IMR-90 (cell line): ENCODE data around the gene ZNF385D. TPM values are rescaled to one million over a fixed set of nuclear protein-coding genes. Genes with fewer than 3 reads are reported as not detected.

ENCODE experiments used
- ATAC-seq: fragments of 200-7000 bp; cut with Tn5 transposase; 2 replicates; pipeline ENCODE4 v1.9.1; 2020; ENCODE audit warnings: low read depth, mild to moderate bottlenecking, moderate library complexity
- BruUV-seq: library from RNA; stranded (reverse); fragments of 400-500 nt; replicated peaks from 2 replicates; lab custom pipeline; 2021; lab: Mats Ljungman, UMichigan
- CTCF ChIA-PET: fragments of 300-600 bp; formaldehyde crosslinking; extraction: SDS; loops from one replicate; lab custom pipeline; 2021; ENCODE audit warnings: antibody characterized with exemption; lab: Yijun Ruan, JAX
- POLR2A ChIA-PET: fragments of 300-600 bp; sonication (Branson Sonifier 250); formaldehyde crosslinking; loops from one replicate; lab custom pipeline; 2022; ENCODE audit warnings: antibody characterized with exemption; ENCODE audit not compliant: unreplicated experiment; lab: Charles Lee
- DNase-seq: peaks from one replicate; pipeline ENCODE4 v3.0.0; 2013
- H2AFZ ChIP-seq: replicated peaks from 2 replicates; pipeline ENCODE3; 2013; ENCODE audit warnings: low read length, mild to moderate bottlenecking; ENCODE audit not compliant: poor library complexity
- H2AK5ac ChIP-seq: 2 replicates; pipeline ENCODE4 v1.6.1; 2013; ENCODE audit warnings: low read depth, low read length, inconsistent platforms
- H2AK9ac ChIP-seq: replicated peaks from 2 replicates; pipeline ENCODE3; 2013; ENCODE audit warnings: mild to moderate bottlenecking, low read depth, low read length, moderate library complexity; ENCODE audit not compliant: poor library complexity
- H2BK120ac ChIP-seq: 2 replicates; pipeline ENCODE4 v1.6.1; 2013; ENCODE audit warnings: low read depth, low read length, inconsistent platforms
- H2BK15ac ChIP-seq: 3 replicates; pipeline ENCODE4 v1.6.1; 2013; ENCODE audit warnings: low read depth, low read length, inconsistent platforms
- H2BK20ac ChIP-seq: 2 replicates; pipeline ENCODE4 v1.6.1; 2013; ENCODE audit warnings: low read depth, mild to moderate bottlenecking, inconsistent platforms, low read length, moderate library complexity
- H2BK5ac ChIP-seq: 2 replicates; pipeline ENCODE4 v1.6.1; 2013; ENCODE audit warnings: mild to moderate bottlenecking, low read depth, low read length, inconsistent platforms; ENCODE audit not compliant: poor library complexity, severe bottlenecking
- H3K14ac ChIP-seq: replicated peaks from 2 replicates; pipeline ENCODE4 v1.6.1; 2013; ENCODE audit warnings: low read depth, low read length, inconsistent platforms
- H3K18ac ChIP-seq: 2 replicates; pipeline ENCODE4 v1.6.1; 2013; ENCODE audit warnings: low read depth, low read length, control low read depth
- H3K23ac ChIP-seq: 2 replicates; pipeline ENCODE4 v1.6.1; 2013; ENCODE audit warnings: low read depth, low read length, inconsistent platforms
- H3K27ac ChIP-seq: 2 replicates; pipeline ENCODE4 v1.5.1; 2013; ENCODE audit warnings: mild to moderate bottlenecking, control low read depth, low read length; ENCODE audit not compliant: insufficient read depth
- H3K27me3 ChIP-seq: 2 replicates; pipeline ENCODE4 v1.6.1; 2013; ENCODE audit warnings: low read length; ENCODE audit not compliant: control insufficient read depth, insufficient read depth
- H3K36me3 ChIP-seq: 2 replicates; pipeline ENCODE4 v1.6.1; 2013; ENCODE audit warnings: low read length, mixed read lengths; ENCODE audit not compliant: control insufficient read depth, insufficient read depth
- H3K4ac ChIP-seq: 2 replicates; pipeline ENCODE4 v1.6.1; 2013; ENCODE audit warnings: low read depth, low read length, inconsistent platforms
- H3K4me1 ChIP-seq: 2 replicates; pipeline ENCODE4 v1.6.1; 2013; ENCODE audit warnings: low read length, mixed read lengths; ENCODE audit not compliant: control insufficient read depth, insufficient read depth
- H3K4me2 ChIP-seq: 2 replicates; pipeline ENCODE4 v1.6.1; 2013; ENCODE audit warnings: low read depth, mild to moderate bottlenecking, control low read depth, low read length, moderate library complexity
- H3K4me3 ChIP-seq: 2 replicates; pipeline ENCODE4 v1.5.1; 2013; ENCODE audit warnings: low read depth, mild to moderate bottlenecking, control low read depth, low read length, moderate library complexity; ENCODE audit not compliant: insufficient read depth
- H3K56ac ChIP-seq: 2 replicates; pipeline ENCODE4 v1.6.1; 2013; ENCODE audit warnings: low read length, inconsistent platforms; ENCODE audit not compliant: insufficient read depth; ENCODE audit errors: extremely low read depth
- H3K79me1 ChIP-seq, 2 experiments: 2 replicates each; pipeline ENCODE4 v1.6.1; 2013; ENCODE audit warnings: low read length in 2 of 2, inconsistent platforms in 1 of 2, low read depth in 1 of 2
- H3K9ac ChIP-seq: 2 replicates; pipeline ENCODE4 v1.6.1; 2013; ENCODE audit warnings: low read depth, low read length, control low read depth
- H3K9me1 ChIP-seq: 2 replicates; pipeline ENCODE4 v1.6.1; 2013; ENCODE audit warnings: low read length, inconsistent platforms; ENCODE audit not compliant: insufficient read depth
- H3K9me3 ChIP-seq: 2 replicates; pipeline ENCODE4 v1.6.1; 2013; ENCODE audit warnings: low read length; ENCODE audit not compliant: control insufficient read depth, insufficient read depth
- H4K20me1 ChIP-seq: 2 replicates; pipeline ENCODE4 v1.6.1; 2013; ENCODE audit warnings: low read length, inconsistent platforms; ENCODE audit not compliant: insufficient read depth
- H4K5ac ChIP-seq: 2 replicates; pipeline ENCODE4 v1.6.1; 2013; ENCODE audit warnings: mild to moderate bottlenecking, low read depth, low read length, control low read depth
- H4K8ac ChIP-seq, 2 experiments: 2 replicates each; pipeline ENCODE4 v1.6.1; 2013; ENCODE audit warnings: low read depth in 2 of 2, low read length in 2 of 2, control low read depth in 1 of 2, inconsistent platforms in 1 of 2
- H4K91ac ChIP-seq: 2 replicates; pipeline ENCODE4 v1.6.1; 2013; ENCODE audit warnings: low read depth, low read length, inconsistent platforms; ENCODE audit not compliant: insufficient read depth
- BHLHE40 ChIP-seq: fragments of 150-350 bp; IDR thresholded peaks from 2 replicates; pipeline ENCODE4 v1.6.1; 2016; ENCODE audit warnings: mild to moderate bottlenecking, low read depth, low read length
- MAFK ChIP-seq: IDR thresholded peaks from 2 replicates; pipeline ENCODE4 v1.6.1; 2012; ENCODE audit warnings: low read depth, low read length, improper control_type of control experiment
- MXI1 ChIP-seq: IDR thresholded peaks from 2 replicates; pipeline ENCODE4 v1.6.1; 2012; ENCODE audit warnings: low read depth, mild to moderate bottlenecking, low read length, moderate library complexity, borderline replicate concordance
- RCOR1 ChIP-seq: IDR thresholded peaks from 2 replicates; pipeline ENCODE4 v1.6.1; 2012; ENCODE audit warnings: mild to moderate bottlenecking, low read length, improper control_type of control experiment; ENCODE audit not compliant: insufficient replicate concordance
- RFX5 ChIP-seq: IDR thresholded peaks from 2 replicates; pipeline ENCODE4 v1.8.0; 2012; ENCODE audit warnings: low read depth, mild to moderate bottlenecking, low read length, moderate library complexity
- SMC3 ChIP-seq: fragments of 150-350 bp; IDR thresholded peaks from 2 replicates; pipeline ENCODE4 v1.6.1; 2016; ENCODE audit warnings: low read depth, mild to moderate bottlenecking, antibody characterized with exemption, low read length, moderate library complexity
- WGBS, 2 experiments: methylation state at CpG; one replicate each; pipeline versions ENCODE4 v1.1.5 to v1.1.7; 2013; ENCODE audit warnings: missing lambda C conversion rate in 2 of 2; ENCODE audit not compliant: insufficient read length in 1 of 2; ENCODE audit errors: extremely low coverage in 2 of 2; 5-methylcytosine and 5-hydroxymethylcytosine counted together
- dilution Hi-C: fragments of 300-500 bp; cut with HindIII; formaldehyde crosslinking; loops from one replicate; pipeline ENCODE4 v1.14.3; 2018; ENCODE audit warnings: low sequenced_read_pairs; ENCODE audit not compliant: unreplicated experiment
- in situ Hi-C: fragments of 300-500 bp; cut with MboI; formaldehyde crosslinking; loops from 3 replicates; pipeline ENCODE4 v1.14.3; 2019; ENCODE audit warnings: low sequenced_read_pairs, inconsistent platforms, mixed read lengths
- intact Hi-C: fragments of 100-400 bp; cut with micrococcal nuclease; formaldehyde crosslinking; loops from 2 replicates; pipeline ENCODE4 v1.10.0; 2022
- polyA plus RNA-seq, 3 experiments: library from polyadenylated mRNA; depleted of rRNA; stranded (reverse); fragments of >200 nt; gene quantifications; 2 replicates each; pipeline ENCODE4 v1.2.3, GENCODE V29; 2012; ENCODE audit warnings: low replicate concordance in 1 of 3
- total RNA-seq: library from RNA; depleted of rRNA; stranded (reverse); fragments of >200 nt; gene quantifications from 2 replicates; pipeline ENCODE4 v1.2.3, GENCODE V29; 2012

Gene ZNF385D
- total and polyA plus RNA-seq, 2 of the 4 experiments (the other 2 are of a cell fraction), result 0.18 to 2.4 TPM

- no peaks in the 10 kb centered on the region for H3K9me3 ChIP-seq
- no peak overlapping the region for H4K8ac ChIP-seq
- in situ Hi-C loops (no loop called here), dilution Hi-C loops (no loop called here), intact Hi-C loops (no loop called here)
- no peak overlapping the region for H2BK120ac ChIP-seq
- ATAC-seq, result no peak
- no peak overlapping the region for H2AK5ac ChIP-seq
- TF ChIP-seq BHLHE40 (no peak), RFX5 (no peak), MAFK (no peak), SMC3 (no peak), MXI1 (no peak), RCOR1 (no peak)
- H3K4me2 ChIP-seq, result no peak overlapping the region
- no peak overlapping the region for H4K91ac ChIP-seq
- H3K36me3 ChIP-seq, result no peaks in the 10 kb centered on the region
- H3K9ac ChIP-seq, result no peak overlapping the region
- no peak overlapping the region for H3K27ac ChIP-seq
- no peaks in the 10 kb centered on the region for H3K27me3 ChIP-seq
- ChIA-PET POLR2A (no interaction called here), CTCF (no interaction called here)
- H2AK9ac ChIP-seq, result no peak overlapping the region
- H3K4ac ChIP-seq, result no peak overlapping the region
- H3K23ac ChIP-seq, result no peak overlapping the region
- no peak overlapping the region for H3K18ac ChIP-seq
- H3K56ac ChIP-seq, result no peak overlapping the region
- no peak for DNase-seq
- no TSS peak for BruUV-seq
- H2BK20ac ChIP-seq, result no peak overlapping the region
- no peaks in the 10 kb centered on the region for H4K20me1 ChIP-seq
- no CpG with 5 or more reads among the region's 1 CpG for WGBS, 2 experiments
- H2AFZ ChIP-seq, result no peak overlapping the region
- H3K14ac ChIP-seq, result no peak overlapping the region
- no peak overlapping the region for H2BK15ac ChIP-seq
- no peak overlapping the region for H2BK5ac ChIP-seq
- H3K9me1 ChIP-seq, result no peaks in the 10 kb centered on the region
- H3K4me1 ChIP-seq, result no peaks in the 10 kb centered on the region
- H4K5ac ChIP-seq, result no peak overlapping the region
- no peak overlapping the region for H3K4me3 ChIP-seq
- no peaks in the 10 kb centered on the region for H3K79me1 ChIP-seq
These were observed 39.5 kb upstream of the ZNF385D start for GRCh38 chr3:21790466-21790865.
